Erythroblast (primary cell): ENCODE measurements around the gene TENM3.

Experiments used
- GATA1 ChIP-seq: IDR thresholded peaks from 2 replicates; pipeline ENCODE4 v1.6.1; 2011; ENCODE audit warnings: low read depth, mild to moderate bottlenecking, control low read depth, low read length, moderate library complexity
- POLR2A ChIP-seq: IDR thresholded peaks from 2 replicates; pipeline ENCODE4 v1.6.1; 2011; ENCODE audit warnings: mild to moderate bottlenecking, low read length

GRCh38 chr4:182671231-182671630 lies 428.0 kb downstream of the TENM3 start:
- TF ChIP-seq POLR2A (no peak), GATA1 (no peak)
